HCT116 (cell line): Measurements from ENCODE around the gene PRR5L. TPM values are rescaled to one million over a fixed set of nuclear protein-coding genes. Genes with fewer than 3 reads are reported as not detected.

Source experiments
- ATAC-seq: fragments of 200-7000 bp; cut with Tn5 transposase; 2 replicates; pipeline ENCODE4 v1.9.1; 2020; ENCODE audit warnings: mild to moderate bottlenecking, moderate library complexity
- BruUV-seq: library from RNA; stranded (reverse); fragments of 400-500 nt; replicated peaks from 2 replicates; lab custom pipeline; 2021; lab: Mats Ljungman, UMichigan
- CTCF ChIA-PET: fragments of 300-600 bp; sonication (Branson Sonifier 250); formaldehyde crosslinking; loops from one replicate; lab custom pipeline; 2021; ENCODE audit warnings: antibody characterized with exemption; lab: Charles Lee
- POLR2A ChIA-PET: fragments of 300-600, 350-600 bp; sonication (Branson Sonifier 250); formaldehyde crosslinking; loops from one replicate; lab custom pipeline; 2021; ENCODE audit warnings: antibody characterized with exemption; lab: Charles Lee
- RAD21 ChIA-PET, 2 experiments: fragments of 300-600 bp; sonication (Branson Sonifier 250); formaldehyde crosslinking; loops; one replicate each; lab custom pipeline; 2023; ENCODE audit warnings: low total read pairs in 2 of 2; ENCODE audit not compliant: uncharacterized antibody in 2 of 2, unreplicated experiment in 2 of 2, low non-redundant PET in 1 of 2; lab: Charles Lee
- DNase-seq: peaks from one replicate; pipeline ENCODE4 v3.0.0-alpha.2; 2010; ENCODE audit warnings: low read depth, low spot score
- H2AFZ ChIP-seq: fragments of 200-600 bp; shearing (Covaris generic), sonication (generic); 2 replicates; pipeline ENCODE4 v1.6.1; 2017; ENCODE audit warnings: low read depth, mixed run types, mixed read lengths, antibody characterized with exemption, low read length; ENCODE audit not compliant: poor library complexity, severe bottlenecking
- H3K27ac ChIP-seq: 2 replicates; pipeline ENCODE4 v1.5.1; 2012; ENCODE audit warnings: low read depth, low read length
- H3K27me3 ChIP-seq: fragments of 200-600 bp; sonication (generic); 2 replicates; pipeline ENCODE4 v1.6.1; 2016; ENCODE audit warnings: mixed run types, low read length, mixed read lengths; ENCODE audit not compliant: insufficient read depth
- H3K36me3 ChIP-seq, 2 experiments: fragments of 200-500 bp in 1 of 2; fragments of 200-600 bp in 1 of 2; sonication (Bioruptor generic) in 1 of 2; sonication (generic) in 1 of 2; 2 replicates each; pipeline versions ENCODE4 v1.5.1 to v1.6.1; 2014 to 2016; ENCODE audit warnings: low read length in 2 of 2, inconsistent platforms in 1 of 2, mixed read lengths in 1 of 2, mixed run types in 1 of 2; ENCODE audit not compliant: insufficient read depth in 2 of 2, control insufficient read depth in 1 of 2
- H3K4me1 ChIP-seq, 2 experiments: fragments of 200-600 bp in 1 of 2; sonication (generic) in 1 of 2; 2 replicates each; pipeline versions ENCODE4 v1.5.1 to v1.6.1; 2012 to 2017; ENCODE audit warnings: low read length in 2 of 2, inconsistent platforms in 1 of 2, mild to moderate bottlenecking in 1 of 2, mixed read lengths in 1 of 2, mixed run types in 1 of 2, moderate library complexity in 1 of 2; ENCODE audit not compliant: insufficient read depth in 2 of 2, control insufficient read depth in 1 of 2
- H3K4me2 ChIP-seq: fragments of 200-600 bp; sonication (generic); 2 replicates; pipeline ENCODE4 v1.6.1; 2017; ENCODE audit warnings: mixed run types, low read length, mixed read lengths
- H3K4me3 ChIP-seq, 2 experiments: fragments of 200-600 bp in 1 of 2; sonication (generic) in 1 of 2; replicated peaks in 1 of 2; 2 replicates each; pipeline ENCODE4 v1.5.1; 2011 to 2016; ENCODE audit warnings: low read length in 2 of 2, control low read depth in 1 of 2, low read depth in 1 of 2, mild to moderate bottlenecking in 1 of 2, mixed read lengths in 1 of 2, mixed run types in 1 of 2
- H3K79me2 ChIP-seq: fragments of 200-600 bp; sonication (generic); 2 replicates; pipeline ENCODE4 v1.6.1; 2017; ENCODE audit warnings: mild to moderate bottlenecking, mixed run types, low read length, moderate library complexity, mixed read lengths; ENCODE audit not compliant: insufficient read depth
- H3K9ac ChIP-seq: fragments of 200-600 bp; sonication (generic); 2 replicates; pipeline ENCODE4 v1.6.1; 2016; ENCODE audit warnings: low read length, mixed read lengths
- H3K9me2 ChIP-seq: fragments of 200-600 bp; sonication (generic), shearing (Covaris generic); 2 replicates; pipeline ENCODE4 v1.6.1; 2017; ENCODE audit warnings: mixed run types, mild to moderate bottlenecking, moderate library complexity; ENCODE audit not compliant: insufficient read depth
- H3K9me3 ChIP-seq, 2 experiments: fragments of 200-500 bp in 1 of 2; fragments of 200-600 bp in 1 of 2; sonication (Bioruptor generic) in 1 of 2; sonication (generic) in 1 of 2; 2 replicates each; pipeline ENCODE4 v1.6.1; 2014 to 2017; ENCODE audit warnings: low read length in 2 of 2, mixed read lengths in 2 of 2, inconsistent platforms in 1 of 2, low read depth in 1 of 2, mild to moderate bottlenecking in 1 of 2, mixed run types in 1 of 2, moderate library complexity in 1 of 2; ENCODE audit not compliant: control insufficient read depth in 1 of 2, insufficient read depth in 1 of 2
- H4K20me1 ChIP-seq: fragments of 200-600 bp; sonication (generic), shearing (Covaris generic); 2 replicates; pipeline ENCODE4 v1.6.1; 2017; ENCODE audit warnings: mixed run types, mild to moderate bottlenecking, moderate library complexity; ENCODE audit not compliant: insufficient read depth
- EGR1 ChIP-seq: IDR thresholded peaks from 2 replicates; pipeline ENCODE4 v1.6.1; 2012; ENCODE audit warnings: low read depth
- ELF1 ChIP-seq: IDR thresholded peaks from 2 replicates; pipeline ENCODE4 v1.6.1; 2012; ENCODE audit warnings: low read depth, borderline replicate concordance
- EZH2phosphoT487 ChIP-seq: fragments of 200-600 bp; IDR thresholded peaks from 2 replicates; pipeline ENCODE4 v1.6.1; 2018; ENCODE audit warnings: antibody characterized with exemption, borderline replicate concordance
- POLR2AphosphoS5 ChIP-seq: IDR thresholded peaks from 2 replicates; pipeline ENCODE4 v1.6.1; 2011; ENCODE audit warnings: mild to moderate bottlenecking, low read depth, low read length, moderate library complexity
- RAD21 ChIP-seq: IDR thresholded peaks from 2 replicates; pipeline ENCODE4 v1.6.1; 2012; ENCODE audit warnings: low read depth, mild to moderate bottlenecking
- SP1 ChIP-seq: IDR thresholded peaks from 2 replicates; pipeline ENCODE4 v1.6.1; 2012; ENCODE audit warnings: low read depth
- intact Hi-C: fragments of 100-400 bp; cut with micrococcal nuclease; formaldehyde crosslinking; loops from 2 replicates; pipeline ENCODE4 v1.10.0; 2022
- total RNA-seq: library from RNA; stranded (reverse); gene quantifications from one replicate; pipeline ENCODE4 v1.2.1, GENCODE V29; 2021; ENCODE audit not compliant: unreplicated experiment
- TF ChIP-seq, protein P1 (sequence below), 3 experiments: fragments of 200-600 bp in 1 of 3; sonication (generic) in 1 of 3; IDR thresholded peaks in 2 of 3; conservative IDR thresholded peaks in 1 of 3; 2 replicates each; pipeline ENCODE4 v1.5.1; 2012 to 2017; ENCODE audit warnings: low read depth in 2 of 3, low read length in 2 of 3, antibody characterized with exemption in 1 of 3, borderline replicate concordance in 1 of 3, control low read depth in 1 of 3, mild to moderate bottlenecking in 1 of 3, mixed read lengths in 1 of 3, mixed run types in 1 of 3, moderate library complexity in 1 of 3; ENCODE audit not compliant: insufficient read depth in 1 of 3

Gene PRR5L
- total RNA-seq, 1 experiment from 2014 or later, result 0.47 TPM

DNA sequence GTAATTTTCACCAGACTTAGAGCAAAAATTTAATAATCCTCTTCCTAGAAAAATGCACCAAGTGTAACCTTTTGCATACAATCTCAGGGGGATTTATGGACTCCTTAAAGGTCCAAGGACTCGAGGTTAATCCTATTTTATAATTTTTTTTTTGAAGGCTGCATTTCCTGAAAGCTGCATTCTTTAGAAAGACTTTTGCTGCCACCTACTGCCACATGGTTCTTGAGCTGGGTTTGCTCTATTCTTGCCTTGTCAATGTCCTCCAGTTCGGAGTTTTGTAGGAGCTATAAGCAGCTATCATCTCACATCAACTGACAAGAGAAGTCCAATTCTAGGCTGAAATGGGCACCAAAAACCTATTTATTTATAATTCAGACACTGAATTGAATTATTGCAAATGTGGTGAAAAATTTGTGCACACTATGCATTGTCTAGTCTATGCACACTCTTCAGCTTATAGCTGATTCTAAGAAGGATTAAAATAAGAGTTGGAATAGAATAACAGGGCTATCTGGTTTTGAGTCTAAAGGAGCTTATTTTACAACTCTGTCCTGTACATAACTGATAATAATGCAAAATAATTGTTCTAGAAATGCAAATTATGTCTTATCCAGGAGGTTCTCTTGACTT lies 182.7 kb downstream of the PRR5L start:
- Histone ChIP-seq H3K27ac (no peak overlapping the region), H2AFZ (no peak overlapping the region), H4K20me1 (no peaks in the 10 kb centered on the region), H3K27me3 (no peaks in the 10 kb centered on the region), H3K9ac (no peak overlapping the region), H3K36me3 (no peaks in the 10 kb centered on the region), H3K4me1 (no peaks in the 10 kb centered on the region), H3K79me2 (no peaks in the 10 kb centered on the region), H3K9me3 (no peaks in the 10 kb centered on the region), H3K4me2 (no peak overlapping the region), H3K9me2 (no peaks in the 10 kb centered on the region), H3K4me3 (no peak overlapping the region)
- intact Hi-C loops, result loop anchor here (1.0 to 10.0 kb wide), 3 partner anchors 172 to 984 kb away; no protein-coding TSS in a partner anchor
- BruUV-seq, result no TSS peak
- TF ChIP-seq EZH2phosphoT487, result no peak
- peak; percentile 80 for TF ChIP-seq RAD21
- TF ChIP-seq ELF1, result no peak
- TF ChIP-seq SP1, result no peak
- TF ChIP-seq EGR1, result no peak
- no peak for TF ChIP-seq POLR2AphosphoS5
- TF ChIP-seq, protein P1, sequence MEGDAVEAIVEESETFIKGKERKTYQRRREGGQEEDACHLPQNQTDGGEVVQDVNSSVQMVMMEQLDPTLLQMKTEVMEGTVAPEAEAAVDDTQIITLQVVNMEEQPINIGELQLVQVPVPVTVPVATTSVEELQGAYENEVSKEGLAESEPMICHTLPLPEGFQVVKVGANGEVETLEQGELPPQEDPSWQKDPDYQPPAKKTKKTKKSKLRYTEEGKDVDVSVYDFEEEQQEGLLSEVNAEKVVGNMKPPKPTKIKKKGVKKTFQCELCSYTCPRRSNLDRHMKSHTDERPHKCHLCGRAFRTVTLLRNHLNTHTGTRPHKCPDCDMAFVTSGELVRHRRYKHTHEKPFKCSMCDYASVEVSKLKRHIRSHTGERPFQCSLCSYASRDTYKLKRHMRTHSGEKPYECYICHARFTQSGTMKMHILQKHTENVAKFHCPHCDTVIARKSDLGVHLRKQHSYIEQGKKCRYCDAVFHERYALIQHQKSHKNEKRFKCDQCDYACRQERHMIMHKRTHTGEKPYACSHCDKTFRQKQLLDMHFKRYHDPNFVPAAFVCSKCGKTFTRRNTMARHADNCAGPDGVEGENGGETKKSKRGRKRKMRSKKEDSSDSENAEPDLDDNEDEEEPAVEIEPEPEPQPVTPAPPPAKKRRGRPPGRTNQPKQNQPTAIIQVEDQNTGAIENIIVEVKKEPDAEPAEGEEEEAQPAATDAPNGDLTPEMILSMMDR (IDR thresholded peaks at IDR 0.05 in 2 of 3, conservative IDR thresholded peaks at IDR 0.05 in 1 of 3; ENCODE audit: borderline replicate concordance in 1 of 3, insufficient read depth in 1 of 3, low read depth in 2 of 3, low read length in 2 of 3), result peak; percentile 40 to 64 (median 62); a peak in 4 of 6 replicates
- peak; percentile 22 for DNase-seq
- ATAC-seq, result peak; percentile 73
- ChIA-PET RAD21 (interaction anchor here (0.9 to 2.2 kb wide), 7 partner anchors 14 to 213 kb away, joined by 3 to 8 read pairs (median 4); no protein-coding TSS in a partner anchor), POLR2A (interaction anchor here (1.3 kb wide), 1 partner anchor 14 kb away, joined by 3 read pairs; no protein-coding TSS in a partner anchor), CTCF (interaction anchor here (0.7 to 5.6 kb wide), 21 partner anchors 9 to 657 kb away, joined by 3 to 76 read pairs (median 5); partner anchors contain the start of genes COMMD9 and PRR5L)
